ENCODE measurements around the gene MAP4K2.

DNA sequence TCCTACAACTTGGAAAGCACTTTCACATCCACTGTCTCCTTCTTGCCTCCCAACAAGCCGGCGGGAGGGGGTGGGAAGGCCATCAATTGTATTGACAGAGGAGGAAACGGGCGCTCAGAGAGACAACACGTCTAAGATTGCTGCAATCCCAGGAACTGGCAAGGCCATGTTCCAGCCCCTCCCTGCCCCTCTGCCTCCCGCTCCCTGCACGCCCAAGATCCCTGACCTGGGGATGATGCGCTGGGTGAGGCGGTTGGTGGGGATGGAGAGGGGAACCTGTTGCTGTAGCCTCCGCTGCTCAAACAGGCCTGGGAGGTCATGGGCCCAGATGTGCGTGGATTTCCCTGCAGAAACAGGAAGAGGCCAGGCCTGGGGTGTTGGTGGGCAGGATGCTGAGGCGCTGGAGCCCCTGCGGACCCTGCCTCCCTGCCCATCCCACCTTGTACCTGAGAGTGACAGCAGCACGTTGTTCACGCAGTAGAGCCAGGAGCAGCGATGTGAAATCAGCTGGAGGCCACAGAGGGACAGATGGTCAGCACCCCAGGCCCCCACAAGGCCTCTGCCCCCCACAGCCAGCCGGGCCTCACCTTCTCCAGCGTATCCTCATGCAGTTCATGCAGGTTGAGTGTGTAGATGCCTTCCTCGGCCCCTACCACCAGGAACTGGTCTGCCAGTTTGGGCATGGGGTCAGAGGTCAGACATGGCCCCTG, 6.8 kb downstream of the MAP4K2 start:
- TF ChIP-seq, protein P1, sequence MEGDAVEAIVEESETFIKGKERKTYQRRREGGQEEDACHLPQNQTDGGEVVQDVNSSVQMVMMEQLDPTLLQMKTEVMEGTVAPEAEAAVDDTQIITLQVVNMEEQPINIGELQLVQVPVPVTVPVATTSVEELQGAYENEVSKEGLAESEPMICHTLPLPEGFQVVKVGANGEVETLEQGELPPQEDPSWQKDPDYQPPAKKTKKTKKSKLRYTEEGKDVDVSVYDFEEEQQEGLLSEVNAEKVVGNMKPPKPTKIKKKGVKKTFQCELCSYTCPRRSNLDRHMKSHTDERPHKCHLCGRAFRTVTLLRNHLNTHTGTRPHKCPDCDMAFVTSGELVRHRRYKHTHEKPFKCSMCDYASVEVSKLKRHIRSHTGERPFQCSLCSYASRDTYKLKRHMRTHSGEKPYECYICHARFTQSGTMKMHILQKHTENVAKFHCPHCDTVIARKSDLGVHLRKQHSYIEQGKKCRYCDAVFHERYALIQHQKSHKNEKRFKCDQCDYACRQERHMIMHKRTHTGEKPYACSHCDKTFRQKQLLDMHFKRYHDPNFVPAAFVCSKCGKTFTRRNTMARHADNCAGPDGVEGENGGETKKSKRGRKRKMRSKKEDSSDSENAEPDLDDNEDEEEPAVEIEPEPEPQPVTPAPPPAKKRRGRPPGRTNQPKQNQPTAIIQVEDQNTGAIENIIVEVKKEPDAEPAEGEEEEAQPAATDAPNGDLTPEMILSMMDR (IDR thresholded peaks at IDR 0.05) = no peak
- TF ChIP-seq POLR2A (IDR thresholded peaks at IDR 0.05) = no peak
